Trophoblast cell (in vitro differentiated cells and primary cell): ENCODE measurements around the gene FKBP9.
"Not testable (repeated sequence)": the region's sequence is repeated elsewhere in the genome, so short reads cannot be mapped to it uniquely, and the experiment has no call there.

Experiments used
- DNase-seq, 2 donors: peaks; one replicate each; pipeline ENCODE4 v3.0.0-alpha.2; 2016
- H2AFZ ChIP-seq: 2 replicates; pipeline ENCODE4 v1.6.1; 2013; ENCODE audit warnings: low read length, moderate library complexity, mild to moderate bottlenecking; ENCODE audit not compliant: insufficient read depth, poor library complexity
- H2AK5ac ChIP-seq: 2 replicates; pipeline ENCODE4 v1.6.1; 2013; ENCODE audit warnings: mild to moderate bottlenecking, low read length
- H2BK120ac ChIP-seq: 2 replicates; pipeline ENCODE4 v1.6.1; 2013; ENCODE audit warnings: low read length, mild to moderate bottlenecking, moderate library complexity; ENCODE audit not compliant: insufficient read depth, poor library complexity
- H2BK12ac ChIP-seq: 2 replicates; pipeline ENCODE4 v1.6.1; 2013; ENCODE audit warnings: mild to moderate bottlenecking, low read length, moderate library complexity
- H2BK5ac ChIP-seq: 2 replicates; pipeline ENCODE4 v1.6.1; 2013; ENCODE audit warnings: low read length, low read depth, moderate library complexity, mild to moderate bottlenecking; ENCODE audit not compliant: poor library complexity
- H3K14ac ChIP-seq: 2 replicates; pipeline ENCODE4 v1.6.1; 2013; ENCODE audit warnings: mild to moderate bottlenecking, low read length
- H3K18ac ChIP-seq: 2 replicates; pipeline ENCODE4 v1.6.1; 2013; ENCODE audit warnings: mild to moderate bottlenecking, low read length
- H3K23ac ChIP-seq: 2 replicates; pipeline ENCODE4 v1.6.1; 2013; ENCODE audit warnings: low read length
- H3K27ac ChIP-seq: 2 replicates; pipeline ENCODE4 v1.5.1; 2013; ENCODE audit warnings: low read depth, mild to moderate bottlenecking, inconsistent platforms, low read length, moderate library complexity
- H3K27me3 ChIP-seq: 2 replicates; pipeline ENCODE4 v1.6.1; 2013; ENCODE audit warnings: inconsistent platforms, mild to moderate bottlenecking, low read length, moderate library complexity; ENCODE audit not compliant: insufficient read depth
- H3K36me3 ChIP-seq, 2 experiments: 1 replicate in 1 of 2; 2 replicates in 1 of 2; pipeline ENCODE4 v1.6.1; 2013; ENCODE audit warnings: low read length in 2 of 2, mild to moderate bottlenecking in 2 of 2, moderate library complexity in 1 of 2; ENCODE audit not compliant: insufficient read depth in 2 of 2, control insufficient read depth in 1 of 2
- H3K4ac ChIP-seq: 2 replicates; pipeline ENCODE4 v1.6.1; 2013; ENCODE audit warnings: low read depth, mild to moderate bottlenecking, low read length, moderate library complexity
- H3K4me1 ChIP-seq, 2 experiments: 1 replicate in 1 of 2; 2 replicates in 1 of 2; pipeline ENCODE4 v1.6.1; 2013; ENCODE audit warnings: low read length in 2 of 2, mild to moderate bottlenecking in 2 of 2, moderate library complexity in 1 of 2; ENCODE audit not compliant: insufficient read depth in 2 of 2, control insufficient read depth in 1 of 2
- H3K4me2 ChIP-seq: 2 replicates; pipeline ENCODE4 v1.6.1; 2013; ENCODE audit warnings: inconsistent platforms, mild to moderate bottlenecking, low read length, moderate library complexity
- H3K4me3 ChIP-seq: 2 replicates; pipeline ENCODE4 v1.5.1; 2013; ENCODE audit warnings: mild to moderate bottlenecking, low read depth, low read length, inconsistent platforms
- H3K79me1 ChIP-seq: one replicate; pipeline ENCODE4 v1.6.1; 2013; ENCODE audit warnings: low read length
- H3K79me2 ChIP-seq: 2 replicates; pipeline ENCODE4 v1.6.1; 2013; ENCODE audit warnings: low read length, mild to moderate bottlenecking; ENCODE audit not compliant: control insufficient read depth, insufficient read depth, poor library complexity
- H3K9ac ChIP-seq: 2 replicates; pipeline ENCODE4 v1.6.1; 2013; ENCODE audit warnings: mild to moderate bottlenecking, low read length
- H3K9me3 ChIP-seq: 2 replicates; pipeline ENCODE4 v1.6.1; 2013; ENCODE audit warnings: low read depth, mild to moderate bottlenecking, control low read depth, inconsistent platforms, low read length; ENCODE audit not compliant: insufficient read depth
- H4K12ac ChIP-seq: 2 replicates; pipeline ENCODE4 v1.6.1; 2013; ENCODE audit warnings: low read depth, mild to moderate bottlenecking, low read length, moderate library complexity
- H4K8ac ChIP-seq: 2 replicates; pipeline ENCODE4 v1.6.1; 2013; ENCODE audit warnings: low read depth, mild to moderate bottlenecking, low read length, moderate library complexity
- H4K91ac ChIP-seq: one replicate; pipeline ENCODE4 v1.6.1; 2013; ENCODE audit warnings: low read depth, mild to moderate bottlenecking, low read length, moderate library complexity
- WGBS: extraction: QIAGEN DNeasy Blood & Tissue Kit; methylation state at CpG from one replicate; pipeline ENCODE4 v1.1.7; 2013; ENCODE audit warnings: missing lambda C conversion rate; ENCODE audit not compliant: insufficient read length, insufficient coverage; ENCODE audit errors: extremely low coverage; 5-methylcytosine and 5-hydroxymethylcytosine counted together

The FKBP9 gene

GRCh38 chr7:32916006-32916405 lies 41.2 kb upstream of the FKBP9 start:
- no peak overlapping the region for H3K4ac ChIP-seq
- H3K79me1 ChIP-seq = no peaks in the 10 kb centered on the region
- no peak overlapping the region for H2BK120ac ChIP-seq
- H2BK5ac ChIP-seq = no peak overlapping the region
- no peak overlapping the region for H2AK5ac ChIP-seq
- H3K4me3 ChIP-seq = no peak overlapping the region
- no peak overlapping the region for H3K23ac ChIP-seq
- H3K27ac ChIP-seq = no peak overlapping the region
- H3K4me2 ChIP-seq = no peak overlapping the region
- H3K4me1 ChIP-seq = no peaks in the 10 kb centered on the region
- no peak overlapping the region for H4K12ac ChIP-seq
- H3K79me2 ChIP-seq = no peaks in the 10 kb centered on the region
- no peak for DNase-seq
- H3K9me3 ChIP-seq = no peaks in the 10 kb centered on the region
- H3K18ac ChIP-seq = no peak overlapping the region
- no peak overlapping the region for H2BK12ac ChIP-seq
- H3K36me3 ChIP-seq = peaks cover 0 to 3% of the 10 kb centered on the region in 2 experiments
- H4K8ac ChIP-seq = no peak overlapping the region
- no peaks in the 10 kb centered on the region for H3K27me3 ChIP-seq
- no peak overlapping the region for H3K14ac ChIP-seq
- H4K91ac ChIP-seq = no peak overlapping the region
- no peak overlapping the region for H3K9ac ChIP-seq
- no CpG with 5 or more reads among the region's 3 CpGs for WGBS
- H2AFZ ChIP-seq = no peak overlapping the region

GRCh38 chr7:32916994-32917393 lies 40.2 kb upstream of the FKBP9 start:
- H3K14ac ChIP-seq = not testable (repeated sequence)
- no CpG with 5 or more reads among the region's 7 CpGs for WGBS

GRCh38 chr7:32921896-32922295 lies 35.3 kb upstream of the FKBP9 start:
- no peaks in the 10 kb centered on the region for H3K9me3 ChIP-seq
- H3K4ac ChIP-seq = no peak overlapping the region
- H2AK5ac ChIP-seq = no peak overlapping the region
- H4K8ac ChIP-seq = no peak overlapping the region
- H3K9ac ChIP-seq = no peak overlapping the region
- no peak overlapping the region for H3K4me2 ChIP-seq
- no peaks in the 10 kb centered on the region for H3K27me3 ChIP-seq
- no peak overlapping the region for H3K4me3 ChIP-seq
- no peak overlapping the region for H3K27ac ChIP-seq
- H4K91ac ChIP-seq = no peak overlapping the region
- H2BK5ac ChIP-seq = no peak overlapping the region
- no peak overlapping the region for H2BK12ac ChIP-seq
- H3K79me2 ChIP-seq = no peaks in the 10 kb centered on the region
- no peak overlapping the region for H3K23ac ChIP-seq
- H3K4me1 ChIP-seq = no peaks in the 10 kb centered on the region
- no peak overlapping the region for H4K12ac ChIP-seq
- no peak overlapping the region for H3K14ac ChIP-seq
- no peak for DNase-seq
- no peak overlapping the region for H2AFZ ChIP-seq
- H3K79me1 ChIP-seq = no peaks in the 10 kb centered on the region
- H2BK120ac ChIP-seq = no peak overlapping the region
- WGBS = no CpG with 5 or more reads among the region's 2 CpGs
- H3K18ac ChIP-seq = no peak overlapping the region
- H3K36me3 ChIP-seq = no peaks in the 10 kb centered on the region

More at GRCh38 chr7:32916994-32917393, 40.2 kb upstream of the FKBP9 start:
- H3K9ac ChIP-seq, H2BK120ac ChIP-seq, H4K8ac ChIP-seq, H3K9me3 ChIP-seq, H2AFZ ChIP-seq, H3K27ac ChIP-seq, H3K79me2 ChIP-seq, H3K18ac ChIP-seq, H3K4me3 ChIP-seq, H3K36me3 ChIP-seq, H3K4me1 ChIP-seq, H3K79me1 ChIP-seq, H2BK5ac ChIP-seq, H2AK5ac ChIP-seq, H3K4me2 ChIP-seq, H3K27me3 ChIP-seq, H4K12ac ChIP-seq, H3K4ac ChIP-seq, H3K23ac ChIP-seq, DNase-seq, H2BK12ac ChIP-seq, H4K91ac ChIP-seq: not testable (repeated sequence)

DNA sequence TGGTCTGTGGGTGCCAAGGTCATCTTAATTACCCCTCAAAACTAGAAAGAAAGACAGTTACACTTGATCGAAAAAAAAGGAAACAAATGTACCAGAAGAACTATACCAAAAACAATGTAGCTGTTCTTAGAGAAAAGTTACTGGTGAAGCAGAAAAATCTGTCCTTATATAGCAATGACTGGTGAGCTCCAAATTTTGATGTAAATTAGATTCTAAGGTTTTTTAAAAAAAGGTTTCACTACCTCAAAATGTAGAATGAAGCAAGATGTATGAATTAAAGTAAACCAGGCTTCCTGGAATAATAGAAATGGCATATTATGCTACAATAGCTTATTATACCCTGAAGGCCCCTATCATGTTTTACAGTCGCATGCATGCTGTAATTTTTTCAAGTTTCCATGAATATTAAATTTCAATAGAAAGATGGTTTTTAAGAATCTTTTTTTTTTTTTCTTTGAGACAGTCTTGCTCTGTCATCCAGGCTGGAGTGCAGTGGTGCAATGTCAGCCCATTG lies 28.4 kb upstream of the FKBP9 start:
- no CpG with 5 or more reads among the region's 2 CpGs for WGBS
- Histone ChIP-seq H3K4me3 (no peak overlapping the region), H3K36me3 (no peaks in the 10 kb centered on the region), H4K12ac (no peak overlapping the region), H3K4ac (no peak overlapping the region), H3K14ac (no peak overlapping the region), H3K4me1 (no peaks in the 10 kb centered on the region), H3K79me1 (no peaks in the 10 kb centered on the region), H4K8ac (no peak overlapping the region), H2BK12ac (no peak overlapping the region), H2BK5ac (no peak overlapping the region), H3K18ac (no peak overlapping the region), H2AFZ (no peak overlapping the region), H3K27me3 (no peaks in the 10 kb centered on the region), H2AK5ac (no peak overlapping the region), H3K9ac (no peak overlapping the region), H2BK120ac (no peak overlapping the region), H4K91ac (no peak overlapping the region), H3K9me3 (no peaks in the 10 kb centered on the region), H3K4me2 (no peak overlapping the region), H3K79me2 (no peaks in the 10 kb centered on the region), H3K27ac (no peak overlapping the region), H3K23ac (no peak overlapping the region)
- no peak for DNase-seq
